ENCODE data around the gene OXTR. TPM values are rescaled to one million over a fixed set of nuclear protein-coding genes. Genes with fewer than 3 reads are reported as not detected.

Gene OXTR
- total and polyA plus RNA-seq, 2 of the 4 experiments (the other 2 are of a cell fraction), result 42.8 to 56.1 TPM

DNA sequence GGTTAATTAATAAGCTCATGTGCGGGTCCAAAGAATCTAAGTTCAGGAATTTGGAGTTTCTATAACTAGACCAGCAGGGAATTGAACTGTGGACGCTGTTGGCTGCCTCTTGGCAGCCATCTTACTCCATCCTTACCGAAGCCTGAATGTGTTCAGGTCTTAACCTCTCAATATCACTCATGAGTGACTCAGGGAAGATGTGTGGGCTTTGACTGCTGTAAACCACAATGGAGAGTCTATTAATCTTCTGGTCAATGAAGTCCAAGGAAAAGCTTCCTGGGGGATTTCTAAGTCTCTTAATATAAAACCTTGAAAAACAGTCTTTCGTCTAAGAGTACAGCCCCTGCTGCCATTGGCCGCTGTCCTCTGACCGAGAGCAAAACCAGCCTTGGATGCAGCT, 46.7 kb upstream of the OXTR start:
- in situ Hi-C loops (cut with MboI; ENCODE audit: low sequenced_read_pairs) (no loop called here), dilution Hi-C loops (cut with HindIII; ENCODE audit: low sequenced_read_pairs, unreplicated experiment) (no loop called here), intact Hi-C loops (cut with micrococcal nuclease) (no loop called here)
- Histone ChIP-seq H3K56ac (ENCODE audit: extremely low read depth, insufficient read depth, low read length) (no peak overlapping the region), H3K9me3 (ENCODE audit: control insufficient read depth, insufficient read depth, low read length) (peaks cover 19% of the 10 kb centered on the region), H4K5ac (ENCODE audit: low read depth, low read length) (no peak overlapping the region), H4K91ac (ENCODE audit: insufficient read depth, low read depth, low read length) (no peak overlapping the region), H2BK5ac (ENCODE audit: low read depth, low read length, poor library complexity, severe bottlenecking) (no peak overlapping the region), H2AK9ac (replicated peaks; ENCODE audit: low read depth, low read length, poor library complexity) (no peak overlapping the region), H3K23ac (ENCODE audit: low read depth, low read length) (no peak overlapping the region), H3K4me1 (ENCODE audit: control insufficient read depth, insufficient read depth, low read length) (no peaks in the 10 kb centered on the region), H3K4me2 (ENCODE audit: low read depth, low read length) (no peak overlapping the region), H2BK15ac (ENCODE audit: low read depth, low read length) (no peak overlapping the region), H3K36me3 (ENCODE audit: control insufficient read depth, insufficient read depth, low read length) (no peaks in the 10 kb centered on the region), H3K14ac (replicated peaks; ENCODE audit: low read depth, low read length) (no peak overlapping the region), H3K4ac (ENCODE audit: low read depth, low read length) (no peak overlapping the region), H3K9me1 (ENCODE audit: insufficient read depth, low read length) (no peaks in the 10 kb centered on the region), H2AK5ac (ENCODE audit: low read depth, low read length) (no peak overlapping the region), H3K27ac (ENCODE audit: insufficient read depth, low read length) (no peak overlapping the region), H3K79me1 (ENCODE audit: low read depth in 1 of 2, low read length in 2 of 2) (no peaks in the 10 kb centered on the region), H3K4me3 (ENCODE audit: insufficient read depth, low read depth, low read length) (no peak overlapping the region), H2BK20ac (ENCODE audit: low read depth, low read length) (no peak overlapping the region), H3K9ac (ENCODE audit: low read depth, low read length) (no peak overlapping the region), H3K18ac (ENCODE audit: low read depth, low read length) (no peak overlapping the region), H3K27me3 (ENCODE audit: control insufficient read depth, insufficient read depth, low read length) (no peaks in the 10 kb centered on the region), H2BK120ac (ENCODE audit: low read depth, low read length) (no peak overlapping the region), H2AFZ (replicated peaks; ENCODE audit: low read length, poor library complexity) (no peak overlapping the region), H4K8ac (ENCODE audit: low read depth in 2 of 2, low read length in 2 of 2) (no peak overlapping the region), H4K20me1 (ENCODE audit: insufficient read depth, low read length) (no peaks in the 10 kb centered on the region)
- no CpG with 5 or more reads among the region's 6 CpGs for WGBS, 2 experiments (ENCODE audit: extremely low coverage in 2 of 2, insufficient read length in 1 of 2)
- CTCF ChIA-PET, result no interaction called here
- no peak for TF ChIP-seq RCOR1 (IDR thresholded peaks at IDR 0.05; ENCODE audit: insufficient replicate concordance, low read length)
- TF ChIP-seq, protein P1, sequence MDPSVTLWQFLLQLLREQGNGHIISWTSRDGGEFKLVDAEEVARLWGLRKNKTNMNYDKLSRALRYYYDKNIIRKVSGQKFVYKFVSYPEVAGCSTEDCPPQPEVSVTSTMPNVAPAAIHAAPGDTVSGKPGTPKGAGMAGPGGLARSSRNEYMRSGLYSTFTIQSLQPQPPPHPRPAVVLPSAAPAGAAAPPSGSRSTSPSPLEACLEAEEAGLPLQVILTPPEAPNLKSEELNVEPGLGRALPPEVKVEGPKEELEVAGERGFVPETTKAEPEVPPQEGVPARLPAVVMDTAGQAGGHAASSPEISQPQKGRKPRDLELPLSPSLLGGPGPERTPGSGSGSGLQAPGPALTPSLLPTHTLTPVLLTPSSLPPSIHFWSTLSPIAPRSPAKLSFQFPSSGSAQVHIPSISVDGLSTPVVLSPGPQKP (IDR thresholded peaks at IDR 0.05; ENCODE audit: borderline replicate concordance, low read depth, low read length), result no peak
- TF ChIP-seq, protein P2, sequence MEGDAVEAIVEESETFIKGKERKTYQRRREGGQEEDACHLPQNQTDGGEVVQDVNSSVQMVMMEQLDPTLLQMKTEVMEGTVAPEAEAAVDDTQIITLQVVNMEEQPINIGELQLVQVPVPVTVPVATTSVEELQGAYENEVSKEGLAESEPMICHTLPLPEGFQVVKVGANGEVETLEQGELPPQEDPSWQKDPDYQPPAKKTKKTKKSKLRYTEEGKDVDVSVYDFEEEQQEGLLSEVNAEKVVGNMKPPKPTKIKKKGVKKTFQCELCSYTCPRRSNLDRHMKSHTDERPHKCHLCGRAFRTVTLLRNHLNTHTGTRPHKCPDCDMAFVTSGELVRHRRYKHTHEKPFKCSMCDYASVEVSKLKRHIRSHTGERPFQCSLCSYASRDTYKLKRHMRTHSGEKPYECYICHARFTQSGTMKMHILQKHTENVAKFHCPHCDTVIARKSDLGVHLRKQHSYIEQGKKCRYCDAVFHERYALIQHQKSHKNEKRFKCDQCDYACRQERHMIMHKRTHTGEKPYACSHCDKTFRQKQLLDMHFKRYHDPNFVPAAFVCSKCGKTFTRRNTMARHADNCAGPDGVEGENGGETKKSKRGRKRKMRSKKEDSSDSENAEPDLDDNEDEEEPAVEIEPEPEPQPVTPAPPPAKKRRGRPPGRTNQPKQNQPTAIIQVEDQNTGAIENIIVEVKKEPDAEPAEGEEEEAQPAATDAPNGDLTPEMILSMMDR (conservative IDR thresholded peaks at IDR 0.05; ENCODE audit: low read depth, low read length), result no peak
- no peak for TF ChIP-seq CEBPB (IDR thresholded peaks at IDR 0.05; ENCODE audit: low read depth, low read length)
- TF ChIP-seq MXI1 (IDR thresholded peaks at IDR 0.05; ENCODE audit: borderline replicate concordance, low read depth, low read length), result no peak
- no peak for TF ChIP-seq SMC3 (IDR thresholded peaks at IDR 0.05; ENCODE audit: low read depth, low read length)
- no TSS peak for BruUV-seq (replicated peaks)
- DNase-seq (peak; percentile 48), ATAC-seq (ENCODE audit: low read depth) (no peak)
- POLR2A ChIA-PET (ENCODE audit: unreplicated experiment), result no interaction called here

Measured in IMR-90 (cell line).